ENCODE data around the gene RBM20. TPM values are rescaled to one million over a fixed set of nuclear protein-coding genes. Genes with fewer than 3 reads are reported as not detected.

RBM20 gene
- polyA plus RNA-seq, 2 of the 4 experiments (the other 2 are of a cell fraction): 1.5 to 1.8 TPM

DNA sequence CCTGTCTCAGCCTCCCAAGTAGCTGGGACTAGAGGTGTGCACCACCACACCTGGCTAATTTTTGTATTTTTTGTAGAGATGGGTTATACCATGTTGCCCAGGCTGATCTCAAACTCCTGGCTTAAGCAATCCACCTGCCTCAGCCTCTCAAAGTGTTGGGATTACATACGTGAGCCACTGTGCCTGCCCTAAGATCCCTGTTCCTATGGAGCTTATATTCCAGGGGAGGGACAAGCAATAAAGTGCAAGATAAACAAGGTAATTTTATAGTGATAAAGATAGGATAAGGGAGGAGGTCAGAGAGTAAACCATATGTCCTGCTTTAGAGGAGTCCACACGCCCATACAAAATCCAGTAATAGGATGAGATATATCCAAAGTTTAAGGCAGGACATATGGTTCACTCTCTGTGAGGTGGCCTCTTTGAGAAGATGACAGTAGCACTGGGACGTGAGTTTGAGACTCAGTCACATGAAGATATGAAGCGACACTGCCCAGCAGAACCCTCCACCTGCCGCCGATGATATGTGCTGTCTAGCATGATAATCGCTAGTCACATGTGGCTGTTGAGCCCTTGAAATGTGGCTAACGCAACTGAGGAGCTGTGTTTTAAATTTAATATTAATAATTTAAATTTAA is 114.1 kb downstream of the RBM20 start:
- CTCF ChIA-PET: interaction anchor here (2.2 kb wide), 1 partner anchor 12 kb away, joined by 11 read pairs; no protein-coding TSS in a partner anchor
- ATAC-seq (no peak), DNase-seq (ENCODE audit: low read depth in 1 of 2, low spot score in 1 of 2) (no peak), FAIRE-seq (no peak)
- no peak overlapping the region for H3K4me2 ChIP-seq
- H3K4me3 ChIP-seq: no peak overlapping the region
- 77% methylated on average over 8 of the region's 8 CpGs for WGBS (ENCODE audit: missing lambda C conversion rate)
- TF ChIP-seq RCOR1 (IDR thresholded peaks at IDR 0.05; ENCODE audit: low read depth, low read length) (no peak), FOSL2 (IDR thresholded peaks at IDR 0.05) (no peak), FOSL2 (CRISPR knock-in tag; IDR thresholded peaks at IDR 0.05) (no peak)
- no peaks in the 10 kb centered on the region for H3K9me3 ChIP-seq
- no peaks in the 10 kb centered on the region for H3K4me1 ChIP-seq
- POLR2A ChIA-PET: no interaction called here
- H3K27ac ChIP-seq: no peak overlapping the region

GRCh38 chr10:110758898-110759297 is 114.8 kb downstream of the RBM20 start:
- CTCF ChIA-PET: interaction anchor here (2.2 kb wide), 1 partner anchor 13 kb away, joined by 11 read pairs; no protein-coding TSS in a partner anchor
- DNase-seq (ENCODE audit: low read depth in 1 of 2, low spot score in 1 of 2) (no peak), FAIRE-seq (no peak), ATAC-seq (no peak)
- H3K27ac ChIP-seq: no peak overlapping the region
- H3K9me3 ChIP-seq: no peaks in the 10 kb centered on the region
- POLR2A ChIA-PET: interaction anchor here (0.6 kb wide), 1 partner anchor 751 kb away, joined by 4 read pairs; no protein-coding TSS in a partner anchor
- no peak overlapping the region for H3K4me3 ChIP-seq
- TF ChIP-seq TP53 (CRISPR knock-in tag; IDR thresholded peaks at IDR 0.05) (no peak), GATA3 (IDR thresholded peaks at IDR 0.05; ENCODE audit: borderline replicate concordance) (no peak), BHLHE40 (IDR thresholded peaks at IDR 0.05; ENCODE audit: low read depth, low read length) (no peak), NPAS2 (CRISPR knock-in tag; IDR thresholded peaks at IDR 0.05; ENCODE audit: borderline replicate concordance) (no peak), HOXB5 (CRISPR knock-in tag; IDR thresholded peaks at IDR 0.05) (no peak), CBX2 (IDR thresholded peaks at IDR 0.05; ENCODE audit: borderline replicate concordance, low read depth) (no peak), ZNF302 (CRISPR knock-in tag; IDR thresholded peaks at IDR 0.05) (no peak), KDM5A (IDR thresholded peaks at IDR 0.05) (no peak), PHF8 (IDR thresholded peaks at IDR 0.05; ENCODE audit: borderline replicate concordance, low read depth) (no peak), CHD2 (IDR thresholded peaks at IDR 0.05; ENCODE audit: low read length, partially characterized antibody) (no peak), RCOR1 (IDR thresholded peaks at IDR 0.05; ENCODE audit: low read depth, low read length) (no peak), FOXS1 (CRISPR knock-in tag; IDR thresholded peaks at IDR 0.05) (no peak)
- TF ChIP-seq, protein P1, sequence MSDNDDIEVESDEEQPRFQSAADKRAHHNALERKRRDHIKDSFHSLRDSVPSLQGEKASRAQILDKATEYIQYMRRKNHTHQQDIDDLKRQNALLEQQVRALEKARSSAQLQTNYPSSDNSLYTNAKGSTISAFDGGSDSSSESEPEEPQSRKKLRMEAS (IDR thresholded peaks at IDR 0.05): no peak
- 74% methylated on average over 4 of the region's 4 CpGs for WGBS (ENCODE audit: missing lambda C conversion rate)
- H3K4me1 ChIP-seq: no peaks in the 10 kb centered on the region
- no peak overlapping the region for H3K4me2 ChIP-seq

GRCh38 chr10:110759523-110759922 is 115.4 kb downstream of the RBM20 start:
- Histone ChIP-seq H3K4me1 (peaks cover 3% of the 10 kb centered on the region; the same call in 1 of the 3 replicates), H3K9me3 (no peaks in the 10 kb centered on the region), H3K4me3 (no peak overlapping the region), H3K27ac (no peak overlapping the region), H3K4me2 (no peak overlapping the region)
- TF ChIP-seq SREBF2 (IDR thresholded peaks at IDR 0.05) (no peak), RAD21 (conservative IDR thresholded peaks at IDR 0.05 in 1 of 2, IDR thresholded peaks at IDR 0.05 in 1 of 2) (no peak), RCOR1 (IDR thresholded peaks at IDR 0.05; ENCODE audit: low read depth, low read length) (no peak), FOSL2 (IDR thresholded peaks at IDR 0.05) (no peak), FOSL2 (CRISPR knock-in tag; IDR thresholded peaks at IDR 0.05) (no peak), POLR2A (IDR thresholded peaks at IDR 0.05; ENCODE audit: low read length) (no peak), RARB (CRISPR knock-in tag; IDR thresholded peaks at IDR 0.05) (no peak), NFE2L2 (conservative IDR thresholded peaks at IDR 0.05; ENCODE audit: low read length) (no peak), ZFP36 (IDR thresholded peaks at IDR 0.05; ENCODE audit: borderline replicate concordance, partially characterized antibody) (no peak), EHMT2 (IDR thresholded peaks at IDR 0.05; ENCODE audit: low read depth) (no peak), BHLHE40 (IDR thresholded peaks at IDR 0.05; ENCODE audit: low read depth, low read length) (no peak), GATA3 (IDR thresholded peaks at IDR 0.05; ENCODE audit: borderline replicate concordance) (no peak), CBX8 (IDR thresholded peaks at IDR 0.05) (no peak), HOXB5 (CRISPR knock-in tag; IDR thresholded peaks at IDR 0.05) (no peak), RNF2 (IDR thresholded peaks at IDR 0.05; ENCODE audit: borderline replicate concordance, low read depth) (no peak)
- TF ChIP-seq, protein P1 (IDR thresholded peaks at IDR 0.05): no peak
- TF ChIP-seq, protein P2, sequence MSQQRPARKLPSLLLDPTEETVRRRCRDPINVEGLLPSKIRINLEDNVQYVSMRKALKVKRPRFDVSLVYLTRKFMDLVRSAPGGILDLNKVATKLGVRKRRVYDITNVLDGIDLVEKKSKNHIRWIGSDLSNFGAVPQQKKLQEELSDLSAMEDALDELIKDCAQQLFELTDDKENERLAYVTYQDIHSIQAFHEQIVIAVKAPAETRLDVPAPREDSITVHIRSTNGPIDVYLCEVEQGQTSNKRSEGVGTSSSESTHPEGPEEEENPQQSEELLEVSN (IDR thresholded peaks at IDR 0.05; ENCODE audit: borderline replicate concordance, low read depth): no peak
- TF ChIP-seq, protein P3, sequence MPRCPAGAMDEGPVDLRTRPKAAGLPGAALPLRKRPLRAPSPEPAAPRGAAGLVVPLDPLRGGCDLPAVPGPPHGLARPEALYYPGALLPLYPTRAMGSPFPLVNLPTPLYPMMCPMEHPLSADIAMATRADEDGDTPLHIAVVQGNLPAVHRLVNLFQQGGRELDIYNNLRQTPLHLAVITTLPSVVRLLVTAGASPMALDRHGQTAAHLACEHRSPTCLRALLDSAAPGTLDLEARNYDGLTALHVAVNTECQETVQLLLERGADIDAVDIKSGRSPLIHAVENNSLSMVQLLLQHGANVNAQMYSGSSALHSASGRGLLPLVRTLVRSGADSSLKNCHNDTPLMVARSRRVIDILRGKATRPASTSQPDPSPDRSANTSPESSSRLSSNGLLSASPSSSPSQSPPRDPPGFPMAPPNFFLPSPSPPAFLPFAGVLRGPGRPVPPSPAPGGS (IDR thresholded peaks at IDR 0.05): no peak
- FAIRE-seq (no peak), ATAC-seq (no peak), DNase-seq (ENCODE audit: low read depth in 1 of 2, low spot score in 1 of 2) (no peak)
- 76% methylated on average over 4 of the region's 4 CpGs for WGBS (ENCODE audit: missing lambda C conversion rate)
- ChIA-PET POLR2A (no interaction called here), CTCF (interaction anchor here (1.8 to 2.2 kb wide), 2 partner anchors 14 to 134 kb away, joined by 3 to 11 read pairs; no protein-coding TSS in a partner anchor)

Measured in A549 (cell line).